GM12878 (cell line): ENCODE results near the gene SKAP1. TPM values are rescaled to one million over a fixed set of nuclear protein-coding genes. Genes with fewer than 3 reads are reported as not detected.

Experiments
- ATAC-seq: fragments of 200-7000 bp; cut with Tn5 transposase; 3 replicates; pipeline ENCODE4 v1.9.1; 2020; ENCODE audit warnings: mild to moderate bottlenecking, moderate library complexity
- BruUV-seq: library from RNA; stranded (reverse); fragments of 400-500 nt; replicated peaks from 2 replicates; lab custom pipeline; 2021; lab: Mats Ljungman, UMichigan
- CTCF ChIA-PET: fragments of 300-600 bp; sonication (Branson Sonifier 250); formaldehyde crosslinking; extraction: SDS; loops from one replicate; lab custom pipeline; 2021; ENCODE audit warnings: inconsistent platforms; lab: Yijun Ruan, JAX
- POLR2A ChIA-PET: fragments of 350-600 bp; formaldehyde crosslinking; extraction: SDS; loops from one replicate; lab custom pipeline; 2021; ENCODE audit warnings: inconsistent platforms; lab: Charles Lee
- RAD21 ChIA-PET: fragments of 300-600 bp; sonication (Branson Sonifier 250); formaldehyde crosslinking; loops from one replicate; lab custom pipeline; 2023; ENCODE audit warnings: antibody characterized with exemption; ENCODE audit not compliant: unreplicated experiment; lab: Charles Lee
- SMC1A ChIA-PET: fragments of 300-600 bp; sonication (Branson Sonifier 250); formaldehyde crosslinking; loops from one replicate; lab custom pipeline; 2023; ENCODE audit not compliant: unreplicated experiment, uncharacterized antibody; lab: Charles Lee
- DNase-seq: peaks from one replicate; pipeline ENCODE4 v3.0.0-alpha.2; 2011; ENCODE audit warnings: low read depth, low spot score
- FAIRE-seq: peaks from 3 replicates; lab custom pipeline; 2011; peaks lifted over from hg19 to GRCh38; lab: Jason Lieb, UNC
- H2AFZ ChIP-seq: 2 replicates; pipeline ENCODE4 v1.6.0; 2011; ENCODE audit warnings: low read depth, low read length, control low read depth; ENCODE audit not compliant: control insufficient read depth
- H3K27ac ChIP-seq: 2 replicates; pipeline ENCODE4 v1.5.1; 2011; ENCODE audit warnings: control low read depth; ENCODE audit not compliant: control insufficient read depth, insufficient read depth
- H3K27me3 ChIP-seq, 2 experiments: replicated peaks in 1 of 2; 2 replicates each; pipeline versions ENCODE4 v1.6.0 to v1.6.1; 2011; ENCODE audit warnings: low read length in 1 of 2; ENCODE audit not compliant: control insufficient read depth in 2 of 2, insufficient read depth in 2 of 2
- H3K36me3 ChIP-seq, 2 experiments: 2 replicates each; pipeline ENCODE4 v1.5.1; 2011; ENCODE audit warnings: low read length in 1 of 2; ENCODE audit not compliant: control insufficient read depth in 2 of 2, insufficient read depth in 2 of 2
- H3K4me1 ChIP-seq: 2 replicates; pipeline ENCODE4 v1.6.1; 2011; ENCODE audit warnings: mild to moderate bottlenecking, low read length, moderate library complexity, mixed read lengths; ENCODE audit not compliant: control insufficient read depth, insufficient read depth
- H3K4me2 ChIP-seq: 2 replicates; pipeline ENCODE4 v1.6.0; 2011; ENCODE audit warnings: control low read depth; ENCODE audit not compliant: control insufficient read depth, insufficient read depth
- H3K4me3 ChIP-seq: fragments of 200-600 bp; sonication (generic); 2 replicates; pipeline ENCODE4 v1.5.1; 2016
- H3K79me2 ChIP-seq: 2 replicates; pipeline ENCODE4 v1.6.0; 2011; ENCODE audit warnings: low read length; ENCODE audit not compliant: control insufficient read depth, insufficient read depth
- H3K9ac ChIP-seq: 2 replicates; pipeline ENCODE4 v1.8.0; 2011; ENCODE audit warnings: low read length, control low read depth, mixed read lengths; ENCODE audit not compliant: control insufficient read depth, insufficient read depth
- H3K9me3 ChIP-seq: replicated peaks from 3 replicates; pipeline ENCODE4 v1.5.1; 2011; ENCODE audit warnings: mild to moderate bottlenecking, low read length; ENCODE audit not compliant: control insufficient read depth, insufficient read depth
- H4K20me1 ChIP-seq: 2 replicates; pipeline ENCODE4 v1.6.0; 2011; ENCODE audit not compliant: control insufficient read depth, insufficient read depth
- ASH2L ChIP-seq: fragments of 300-600, 200-600 bp; sonication (generic); IDR thresholded peaks from 2 replicates; pipeline ENCODE4 v1.6.1; 2017; ENCODE audit warnings: low read depth, mild to moderate bottlenecking, borderline replicate concordance
- BACH1 ChIP-seq: fragments of 450-650 bp; IDR thresholded peaks from 2 replicates; pipeline ENCODE4 v1.6.1; 2017; ENCODE audit warnings: mild to moderate bottlenecking, borderline replicate concordance
- BCL11A ChIP-seq: IDR thresholded peaks from 2 replicates; pipeline ENCODE4 v1.6.1; 2011; ENCODE audit warnings: low read depth, low read length
- CBX3 ChIP-seq: fragments of 200-600 bp; sonication (generic); IDR thresholded peaks from 2 replicates; pipeline ENCODE4 v1.6.1; 2016; ENCODE audit warnings: low read depth, borderline replicate concordance
- CBX5 ChIP-seq: sonication (generic); IDR thresholded peaks from 2 replicates; pipeline ENCODE4 v1.6.1; 2016; ENCODE audit warnings: low read depth, moderate library complexity, mild to moderate bottlenecking, inconsistent platforms
- CEBPZ ChIP-seq: fragments of 150-350 bp; IDR thresholded peaks from 2 replicates; pipeline ENCODE4 v1.6.1; 2016; ENCODE audit warnings: low read depth, low read length
- EZH2 ChIP-seq: IDR thresholded peaks from 2 replicates; pipeline ENCODE4 v1.6.1; 2012; ENCODE audit warnings: low read depth, mild to moderate bottlenecking, control low read depth, inconsistent platforms, low read length, borderline replicate concordance; ENCODE audit not compliant: control insufficient read depth
- HDAC6 ChIP-seq: fragments of 200-600 bp; sonication (generic); IDR thresholded peaks from one replicate; pipeline ENCODE4 v1.8.0; 2017; ENCODE audit warnings: antibody characterized with exemption; ENCODE audit not compliant: unreplicated experiment
- HSF1 ChIP-seq: fragments of 150-350 bp; IDR thresholded peaks from 2 replicates; pipeline ENCODE4 v1.6.1; 2014; ENCODE audit warnings: mild to moderate bottlenecking, low read depth, low read length
- NR2C2 ChIP-seq: IDR thresholded peaks from 2 replicates; pipeline ENCODE4 v1.6.1; 2011; ENCODE audit warnings: borderline replicate concordance, low read depth; ENCODE audit not compliant: control insufficient read depth, insufficient read length
- ZBTB40 ChIP-seq: fragments of 450-650 bp; IDR thresholded peaks from 2 replicates; pipeline ENCODE4 v1.6.1; 2016; ENCODE audit warnings: mild to moderate bottlenecking, moderate library complexity, borderline replicate concordance
- ZNF217 ChIP-seq: fragments of 450-650 bp; IDR thresholded peaks from 2 replicates; pipeline ENCODE4 v1.6.1; 2017; ENCODE audit warnings: antibody characterized with exemption, mild to moderate bottlenecking
- ZNF24 ChIP-seq: fragments of 450-650 bp; IDR thresholded peaks from 2 replicates; pipeline ENCODE4 v1.6.1; 2017; ENCODE audit warnings: antibody characterized with exemption, mild to moderate bottlenecking
- ZNF274 ChIP-seq: IDR thresholded peaks from one replicate; pipeline ENCODE4 v1.8.0; 2011; ENCODE audit not compliant: insufficient read length, insufficient read depth
- ZSCAN29 ChIP-seq: fragments of 450-650 bp; IDR thresholded peaks from 2 replicates; pipeline ENCODE4 v1.6.1; 2017; ENCODE audit warnings: mild to moderate bottlenecking, moderate library complexity
- ZZZ3 ChIP-seq: IDR thresholded peaks from 2 replicates; pipeline ENCODE4 v1.6.1; 2011; ENCODE audit warnings: low read depth; ENCODE audit not compliant: control insufficient read depth, insufficient read length
- WGBS: methylation state at CpG from one replicate; pipeline ENCODE4 v1.1.6; 2016; ENCODE audit warnings: low lambda C conversion rate; ENCODE audit not compliant: insufficient replicate concordance, insufficient coverage; ENCODE audit errors: missing lambda C conversion rate; 5-methylcytosine and 5-hydroxymethylcytosine counted together
- in situ Hi-C: fragments of 300-500 bp; cut with MboI; formaldehyde crosslinking; loops from 9 replicates; pipeline ENCODE4 v1.14.3; 2018; ENCODE audit warnings: mixed read lengths
- intact Hi-C: fragments of 100-400 bp; cut with micrococcal nuclease; formaldehyde crosslinking; loops from one replicate; pipeline ENCODE4 v1.14.2; 2022; ENCODE audit not compliant: unreplicated experiment
- polyA plus RNA-seq, 11 experiments: library from polyadenylated mRNA; depleted of rRNA in 4 of 11; unstranded in 6 of 11; stranded (reverse) in 5 of 11; fragments of >200 nt; fragmentation: Nextera tagmentation in 4 of 11; fragmentation: Illumina TruSeq in 1 of 11; extraction: Ambion mirVana in 4 of 11; extraction: Trizol in 1 of 11; gene quantifications; 1 replicate in 1 of 11; 2 replicates in 10 of 11; pipeline versions ENCODE4 v1.2.1 to v1.2.3, GENCODE V29; 2011 to 2016; ENCODE audit warnings: inconsistent platforms in 2 of 11, missing spikeins in 2 of 11, low read depth in 1 of 11
- total RNA-seq, 4 experiments: library from RNA; depleted of rRNA in 3 of 4; stranded (reverse); fragments of >200 nt in 3 of 4; fragmentation: Illumina TruSeq in 1 of 4; extraction: Trizol in 1 of 4; gene quantifications; 2 replicates each; pipeline versions ENCODE4 v1.2.1 to v1.2.3, GENCODE V29; 2013 to 2021

Gene SKAP1
- total and polyA plus RNA-seq, 10 of the 15 experiments (the other 5 are each of a cell fraction or from before 2014, with no cell fraction given) = 17.1 to 97.6 (median 35.9) TPM

GRCh38 chr17:48128400-48128799, 301.6 kb downstream of the SKAP1 start:
- POLR2A ChIA-PET = interaction anchor here (0.6 to 1.9 kb wide), 2 partner anchors 17 to 37 kb away, joined by 3 to 15 read pairs; no protein-coding TSS in a partner anchor
- no peak overlapping the region for H2AFZ ChIP-seq
- WGBS = 46% methylated on average over 5 of the region's 5 CpGs
- no peak overlapping the region for H3K4me2 ChIP-seq
- no peaks in the 10 kb centered on the region for H3K9me3 ChIP-seq
- ATAC-seq (no peak), DNase-seq (no peak), FAIRE-seq (no peak)
- intact Hi-C loops = no loop called here
- CTCF ChIA-PET = interaction anchor here (1.0 to 8.5 kb wide), 7 partner anchors 13 to 102 kb away, joined by 4 to 223 read pairs (median 32); partner anchors contain the start of gene SNX11
- H4K20me1 ChIP-seq = no peaks in the 10 kb centered on the region; the same call in 1 of the 2 replicates
- H3K4me3 ChIP-seq = no peak overlapping the region
- peaks cover 3 to 11% of the 10 kb centered on the region in 2 experiments for H3K36me3 ChIP-seq
- no peak overlapping the region for H3K9ac ChIP-seq
- RAD21 ChIA-PET = interaction anchor here (1.3 to 6.7 kb wide), 3 partner anchors 10 to 49 kb away, joined by 4 to 92 read pairs (median 16); no protein-coding TSS in a partner anchor
- in situ Hi-C loops = no loop called here
- H3K27me3 ChIP-seq = no peaks in the 10 kb centered on the region
- SMC1A ChIA-PET = interaction anchor here (1.3 to 16.1 kb wide), 6 partner anchors 9 to 50 kb away, joined by 5 to 205 read pairs (median 12); partner anchors contain the start of gene SNX11
- no peaks in the 10 kb centered on the region for H3K4me1 ChIP-seq
- no peaks in the 10 kb centered on the region for H3K79me2 ChIP-seq
- H3K27ac ChIP-seq = no peak overlapping the region
- no TSS peak for BruUV-seq
- no peak for TF ChIP-seq ZSCAN29
- no peak for TF ChIP-seq CEBPZ
- TF ChIP-seq ASH2L = no peak
- no peak for TF ChIP-seq ZZZ3
- no peak for TF ChIP-seq ZNF217
- no peak for TF ChIP-seq EZH2
- TF ChIP-seq CBX3 = no peak
- no peak for TF ChIP-seq BCL11A
- no peak for TF ChIP-seq HDAC6
- TF ChIP-seq ZNF24 = no peak
- no peak for TF ChIP-seq ZBTB40
- TF ChIP-seq HSF1 = no peak
- TF ChIP-seq CBX5 = no peak
- TF ChIP-seq ZNF274 = no peak
- no peak for TF ChIP-seq BACH1
- TF ChIP-seq NR2C2 = no peak
